HEK293 (cell line): ENCODE data around the gene UNC5B.
A peak's percentile ranks its signal among the peaks of the same experiment; 100 is the strongest.

ENCODE experiments used
- CTCF ChIA-PET: fragments of 350-600 bp; formaldehyde crosslinking; extraction: SDS; loops from one replicate; lab custom pipeline; 2021; ENCODE audit warnings: antibody characterized with exemption; lab: Yijun Ruan, JAX
- POLR2A ChIA-PET: fragments of 300-600 bp; formaldehyde crosslinking; extraction: SDS; loops from one replicate; lab custom pipeline; 2020; ENCODE audit warnings: antibody characterized with exemption, inconsistent platforms; lab: Yijun Ruan, JAX
- H3K27ac ChIP-seq: fragments of 200-500 bp; sonication (Bioruptor generic); 2 replicates; pipeline ENCODE4 v1.5.1; 2014; ENCODE audit warnings: low read depth, low read length, control low read depth, inconsistent platforms; ENCODE audit errors: extremely low read depth
- H3K36me3 ChIP-seq, 2 experiments: fragments of 200-500 bp in 1 of 2; sonication (Bioruptor generic) in 1 of 2; 1 replicate in 1 of 2; 2 replicates in 1 of 2; pipeline ENCODE4 v1.5.1; 2014 to 2017; ENCODE audit warnings: inconsistent platforms in 2 of 2, low read length in 2 of 2; ENCODE audit not compliant: control insufficient read depth in 2 of 2, insufficient read depth in 1 of 2
- H3K4me1 ChIP-seq: fragments of 200-500 bp; sonication (Bioruptor generic); 2 replicates; pipeline ENCODE4 v1.5.1; 2014; ENCODE audit warnings: mild to moderate bottlenecking, low read length, inconsistent platforms; ENCODE audit not compliant: control insufficient read depth, insufficient read depth
- H3K4me3 ChIP-seq: 2 replicates; pipeline ENCODE4 v1.5.1; 2011; ENCODE audit warnings: low read depth, mild to moderate bottlenecking, control low read depth, low read length, moderate library complexity
- H3K9me3 ChIP-seq: fragments of 200-500 bp; sonication (Bioruptor generic); 2 replicates; pipeline ENCODE4 v1.5.1; 2014; ENCODE audit warnings: low read depth, low read length, inconsistent platforms; ENCODE audit not compliant: control insufficient read depth, insufficient read depth
- GLIS2 ChIP-seq: fragments of 450-650 bp; formaldehyde crosslinking; IDR thresholded peaks from 2 replicates; pipeline ENCODE4 v1.5.1; 2016; ENCODE audit warnings: missing biosample characterization, missing genetic modification characterization
- OVOL3 ChIP-seq: fragments of 450-650 bp; formaldehyde crosslinking; IDR thresholded peaks from 2 replicates; pipeline ENCODE4 v1.5.1; 2016; ENCODE audit warnings: missing biosample characterization, missing genetic modification characterization
- PRDM10 ChIP-seq: fragments of 450-650 bp; formaldehyde crosslinking; IDR thresholded peaks from 2 replicates; pipeline ENCODE4 v1.5.1; 2016; ENCODE audit warnings: missing biosample characterization, missing genetic modification characterization
- PRDM2 ChIP-seq: fragments of 450-650 bp; formaldehyde crosslinking; IDR thresholded peaks from 2 replicates; pipeline ENCODE4 v1.5.1; 2016; ENCODE audit warnings: missing biosample characterization, missing genetic modification characterization, borderline replicate concordance
- ZBTB20 ChIP-seq: fragments of 450-650 bp; formaldehyde crosslinking; IDR thresholded peaks from 2 replicates; pipeline ENCODE4 v1.5.1; 2016; ENCODE audit warnings: missing biosample characterization, missing genetic modification characterization
- ZBTB21 ChIP-seq: fragments of 450-650 bp; formaldehyde crosslinking; IDR thresholded peaks from 2 replicates; pipeline ENCODE4 v1.5.1; 2017; ENCODE audit warnings: missing biosample characterization, missing genetic modification characterization
- ZNF140 ChIP-seq: fragments of 450-650 bp; formaldehyde crosslinking; IDR thresholded peaks from 2 replicates; pipeline ENCODE4 v1.5.1; 2016; ENCODE audit warnings: missing biosample characterization, missing genetic modification characterization
- ZNF174 ChIP-seq: fragments of 450-650 bp; formaldehyde crosslinking; IDR thresholded peaks from 2 replicates; pipeline ENCODE4 v1.5.0; 2017; ENCODE audit warnings: missing biosample characterization, mild to moderate bottlenecking, missing genetic modification characterization
- ZNF426 ChIP-seq: fragments of 450-650 bp; formaldehyde crosslinking; IDR thresholded peaks from 2 replicates; pipeline ENCODE4 v1.5.1; 2017; ENCODE audit warnings: missing biosample characterization, missing genetic modification characterization, mild to moderate bottlenecking, inconsistent platforms, moderate library complexity
- ZNF558 ChIP-seq: fragments of 450-650 bp; formaldehyde crosslinking; IDR thresholded peaks from 2 replicates; pipeline ENCODE4 v1.5.1; 2016; ENCODE audit warnings: missing biosample characterization, missing genetic modification characterization
- ZNF654 ChIP-seq: fragments of 450-650 bp; formaldehyde crosslinking; IDR thresholded peaks from 2 replicates; pipeline ENCODE4 v1.5.1; 2016; ENCODE audit warnings: low read depth, missing biosample characterization, missing genetic modification characterization
- ZNF747 ChIP-seq: fragments of 450-650 bp; formaldehyde crosslinking; IDR thresholded peaks from 2 replicates; pipeline ENCODE4 v1.5.1; 2016; ENCODE audit warnings: missing biosample characterization, missing genetic modification characterization
- ZNF830 ChIP-seq: fragments of 450-650 bp; IDR thresholded peaks from 2 replicates; pipeline ENCODE4 v1.5.0; 2018; ENCODE audit warnings: missing biosample characterization, missing genetic modification characterization, low read depth, mild to moderate bottlenecking, moderate library complexity

UNC5B gene

GRCh38 chr10:71279590-71280170 is 67.3 kb downstream of the UNC5B start:
- ChIA-PET POLR2A (no interaction called here), CTCF (interaction anchor here (1.0 to 2.2 kb wide), 3 partner anchors 10 to 355 kb away, joined by 4 to 8 read pairs (median 4); no protein-coding TSS in a partner anchor)
- H3K27ac ChIP-seq = no peak overlapping the region
- no peaks in the 10 kb centered on the region for H3K9me3 ChIP-seq
- H3K36me3 ChIP-seq = peaks cover 3 to 44% of the 10 kb centered on the region in 2 experiments; a peak in 2 of 3 replicates
- no peaks in the 10 kb centered on the region for H3K4me1 ChIP-seq
- TF ChIP-seq ZNF174 (tag by site-specific recombination) = no peak
- no peak for TF ChIP-seq ZNF747 (tag by site-specific recombination)
- 0 out of 2 replicates have a peak, but pooled peaks have one; percentile 12 for TF ChIP-seq GLIS2 (tag by site-specific recombination)
- no peak overlapping the region for H3K4me3 ChIP-seq

GRCh38 chr10:71280216-71280615 is 67.8 kb downstream of the UNC5B start:
- ChIA-PET CTCF (interaction anchor here (0.6 to 2.2 kb wide), 5 partner anchors 10 to 364 kb away, joined by 4 to 8 read pairs (median 4); no protein-coding TSS in a partner anchor), POLR2A (no interaction called here)
- Histone ChIP-seq H3K4me3 (no peak overlapping the region), H3K4me1 (no peaks in the 10 kb centered on the region), H3K27ac (no peak overlapping the region), H3K9me3 (no peaks in the 10 kb centered on the region), H3K36me3 (peaks cover 3 to 50% of the 10 kb centered on the region in 2 experiments; a peak in 2 of 3 replicates)
- TF ChIP-seq ZBTB21 (tag by site-specific recombination) (no peak), OVOL3 (tag by site-specific recombination) (no peak), PRDM10 (tag by site-specific recombination) (no peak), ZNF426 (no peak), ZNF654 (tag by site-specific recombination) (no peak), PRDM2 (tag by site-specific recombination) (no peak), ZNF830 (tag by site-specific recombination) (no peak), ZNF140 (tag by site-specific recombination) (no peak), ZBTB20 (tag by site-specific recombination) (no peak), ZNF558 (tag by site-specific recombination) (no peak)
